Vagina (tissue), 2 donors: ENCODE measurements around the gene SCNN1G.

Experiments used
- CTCF ChIP-seq, 3 experiments: fragments of 450-650 bp in 2 of 3; fragments of 200-600 bp in 1 of 3; sonication (generic) in 1 of 3; IDR thresholded peaks; one replicate each; pipeline ENCODE4 v1.5.1; 2017 to 2019; ENCODE audit warnings: antibody characterized with exemption in 3 of 3, mild to moderate bottlenecking in 2 of 3, moderate library complexity in 2 of 3
- POLR2A ChIP-seq, 2 donors: fragments of 450-650 bp; IDR thresholded peaks; one replicate each; pipeline ENCODE4 v1.6.1; 2017; ENCODE audit warnings: antibody characterized with exemption in 2 of 2, mild to moderate bottlenecking in 2 of 2, moderate library complexity in 2 of 2

DNA sequence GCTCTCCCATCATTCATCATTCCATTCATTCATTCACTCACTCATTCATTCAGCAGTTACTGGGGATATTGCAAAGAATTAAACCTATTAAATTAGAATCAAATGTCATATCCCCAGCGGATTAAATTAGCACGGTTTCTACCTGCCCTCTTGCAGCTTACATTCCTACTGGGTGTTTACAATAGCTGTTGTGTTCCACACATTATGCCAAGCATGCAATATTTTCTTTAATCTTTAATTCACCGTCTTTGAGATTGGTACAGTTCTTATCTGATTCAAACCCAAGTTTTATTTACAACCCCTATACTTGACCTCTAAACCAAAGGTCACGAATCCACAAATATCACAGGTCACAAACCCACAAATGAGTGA lies 32.6 kb upstream of the SCNN1G start:
- TF ChIP-seq POLR2A (IDR thresholded peaks at IDR 0.05) = no peak
- no peak for TF ChIP-seq CTCF (IDR thresholded peaks at IDR 0.05)
